SU-DHL-6 (cell line): Measurements from ENCODE around the gene POU4F3.

Experiments
- H2AFZ ChIP-seq: fragments of 200-600 bp; sonication (generic); 2 replicates; pipeline ENCODE4 v1.6.1; 2014; ENCODE audit warnings: low read depth, mild to moderate bottlenecking, moderate library complexity, mixed read lengths, antibody characterized with exemption, low read length; ENCODE audit not compliant: severe bottlenecking
- H3F3A ChIP-seq: fragments of 200-600 bp; shearing (Covaris generic); 2 replicates; pipeline ENCODE4 v1.6.0; 2016; ENCODE audit warnings: antibody characterized with exemption, mild to moderate bottlenecking; ENCODE audit not compliant: insufficient read depth
- H3K27ac ChIP-seq: fragments of 200-600 bp; sonication (generic); 2 replicates; pipeline ENCODE4 v1.5.1; 2016; ENCODE audit warnings: low read depth, mild to moderate bottlenecking, low read length, moderate library complexity, mixed read lengths
- H3K27me3 ChIP-seq: fragments of 200-600 bp; sonication (generic), shearing (Covaris generic); 2 replicates; pipeline ENCODE4 v1.6.0; 2014; ENCODE audit warnings: mild to moderate bottlenecking, low read length
- H3K36me3 ChIP-seq: fragments of 200-600 bp; sonication (generic); 2 replicates; pipeline ENCODE4 v1.6.1; 2014; ENCODE audit warnings: mild to moderate bottlenecking, low read length, mixed read lengths
- H3K4me2 ChIP-seq: fragments of 300-600, 200-600 bp; shearing (Covaris generic), sonication (generic); 2 replicates; pipeline ENCODE4 v1.6.0; 2014; ENCODE audit warnings: low read length, low read depth, mild to moderate bottlenecking; ENCODE audit not compliant: poor library complexity, severe bottlenecking
- H3K4me3 ChIP-seq: fragments of 200-600 bp; sonication (generic); 2 replicates; pipeline ENCODE4 v1.5.1; 2014; ENCODE audit warnings: antibody characterized with exemption, low read length, mild to moderate bottlenecking, mixed read lengths; ENCODE audit not compliant: insufficient read depth, poor library complexity, severe bottlenecking
- H3K79me2 ChIP-seq: fragments of 200-600 bp; sonication (generic); 2 replicates; pipeline ENCODE4 v1.6.1; 2014; ENCODE audit warnings: mild to moderate bottlenecking, low read length, moderate library complexity; ENCODE audit not compliant: insufficient read depth
- H3K9ac ChIP-seq: fragments of 200-600 bp; sonication (generic); 2 replicates; pipeline ENCODE4 v1.7.0; 2014; ENCODE audit warnings: mild to moderate bottlenecking, low read length
- H3K9me2 ChIP-seq: fragments of 200-600 bp; sonication (generic); replicated peaks from 2 replicates; pipeline ENCODE4 v1.6.1; 2014; ENCODE audit warnings: low read length; ENCODE audit not compliant: insufficient read depth
- H3K9me3 ChIP-seq: fragments of 200-600 bp; sonication (generic); 2 replicates; pipeline ENCODE4 v1.6.1; 2014; ENCODE audit warnings: low read length, mixed read lengths; ENCODE audit not compliant: insufficient read depth
- H4K20me1 ChIP-seq: fragments of 200-600 bp; sonication (generic); 2 replicates; pipeline ENCODE4 v1.6.1; 2014; ENCODE audit warnings: low read depth, mild to moderate bottlenecking, antibody characterized with exemption, low read length, moderate library complexity, mixed read lengths
- CTCF ChIP-seq: fragments of 200-600 bp; sonication (generic); IDR thresholded peaks from one replicate; pipeline ENCODE4 v1.5.1; 2017; ENCODE audit warnings: antibody characterized with exemption, mild to moderate bottlenecking, low read length, moderate library complexity; ENCODE audit not compliant: insufficient read depth, poor library complexity, severe bottlenecking
- EZH2phosphoT487 ChIP-seq: fragments of 200-600 bp; sonication (generic), shearing (Covaris generic); conservative IDR thresholded peaks from 2 replicates; pipeline ENCODE4 v1.6.1; 2018; ENCODE audit warnings: mild to moderate bottlenecking, antibody characterized with exemption, low read length, moderate library complexity, mixed read lengths

Gene POU4F3

GRCh38 chr5:146357126-146357525, 18.5 kb downstream of the POU4F3 start:
- Histone ChIP-seq H3K79me2 (no peaks in the 10 kb centered on the region), H4K20me1 (no peaks in the 10 kb centered on the region), H3K27ac (no peak overlapping the region), H3K9me3 (no peaks in the 10 kb centered on the region), H3K36me3 (no peaks in the 10 kb centered on the region), H3K9ac (no peak overlapping the region), H3K9me2 (no peaks in the 10 kb centered on the region), H3K4me3 (no peak overlapping the region), H3K4me2 (no peak overlapping the region), H2AFZ (no peak overlapping the region), H3F3A (no peaks in the 10 kb centered on the region), H3K27me3 (no peaks in the 10 kb centered on the region)
- TF ChIP-seq EZH2phosphoT487: no peak
- no peak for TF ChIP-seq CTCF

GRCh38 chr5:146359836-146360235, 21.2 kb downstream of the POU4F3 start:
- Histone ChIP-seq H2AFZ (no peak overlapping the region), H3K79me2 (no peaks in the 10 kb centered on the region), H3K4me2 (no peak overlapping the region), H3K27me3 (no peaks in the 10 kb centered on the region), H3F3A (no peaks in the 10 kb centered on the region), H3K9me3 (no peaks in the 10 kb centered on the region), H3K27ac (no peak overlapping the region), H3K9me2 (no peaks in the 10 kb centered on the region), H4K20me1 (no peaks in the 10 kb centered on the region), H3K9ac (no peak overlapping the region), H3K4me3 (no peak overlapping the region), H3K36me3 (no peaks in the 10 kb centered on the region)
- no peak for TF ChIP-seq EZH2phosphoT487
- no peak for TF ChIP-seq CTCF

DNA sequence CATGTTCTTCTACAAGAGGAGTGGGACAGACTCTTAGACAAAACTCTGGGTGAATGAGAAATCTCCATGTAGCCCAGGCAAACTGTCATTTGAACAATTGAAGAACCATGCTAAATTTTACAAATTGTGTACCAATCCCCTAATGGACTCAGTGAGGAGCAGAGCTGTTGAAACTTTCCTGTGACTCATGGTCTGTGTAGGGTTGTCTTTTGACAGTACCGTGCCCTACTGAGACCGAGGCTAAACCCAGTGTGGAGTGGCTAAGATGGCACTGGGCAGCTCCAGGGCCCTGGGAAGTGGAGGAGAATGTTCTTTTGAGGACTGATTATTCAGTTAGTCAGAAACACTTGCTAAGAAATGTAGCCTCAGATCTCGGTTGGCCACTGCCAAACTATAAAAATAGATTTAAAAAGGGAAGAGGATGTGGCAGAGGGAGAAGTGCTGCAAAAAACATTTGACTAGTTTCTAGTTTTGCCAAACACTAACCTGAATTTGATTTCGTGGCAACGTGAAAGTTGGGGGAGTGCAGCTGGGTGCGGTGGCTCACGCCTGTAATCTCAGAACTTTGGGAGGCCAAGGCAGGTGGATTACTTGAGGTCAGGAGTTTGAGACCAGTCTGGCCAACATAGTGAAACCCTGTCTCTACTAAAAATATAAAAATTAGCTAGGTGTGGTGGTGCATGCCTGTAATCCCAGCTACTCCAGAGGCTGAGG, 24.7 kb downstream of the POU4F3 start:
- Histone ChIP-seq H3K9ac (no peak overlapping the region), H2AFZ (no peak overlapping the region), H3K9me2 (no peaks in the 10 kb centered on the region), H3K4me2 (no peak overlapping the region), H3K4me3 (no peak overlapping the region), H3K9me3 (no peaks in the 10 kb centered on the region), H3F3A (no peaks in the 10 kb centered on the region), H3K36me3 (no peaks in the 10 kb centered on the region), H4K20me1 (no peaks in the 10 kb centered on the region), H3K27ac (no peak overlapping the region), H3K79me2 (no peaks in the 10 kb centered on the region), H3K27me3 (no peaks in the 10 kb centered on the region)
- TF ChIP-seq CTCF (no peak), EZH2phosphoT487 (no peak)
